GM21515 (cell line): ENCODE results near the gene FBXO5.

ENCODE experiments used
- ATAC-seq: cut with Tn5 transposase; IDR thresholded peaks from one replicate; pipeline ENCODE4 v1.9.1; 2021; ENCODE audit not compliant: unreplicated experiment

The FBXO5 gene

DNA sequence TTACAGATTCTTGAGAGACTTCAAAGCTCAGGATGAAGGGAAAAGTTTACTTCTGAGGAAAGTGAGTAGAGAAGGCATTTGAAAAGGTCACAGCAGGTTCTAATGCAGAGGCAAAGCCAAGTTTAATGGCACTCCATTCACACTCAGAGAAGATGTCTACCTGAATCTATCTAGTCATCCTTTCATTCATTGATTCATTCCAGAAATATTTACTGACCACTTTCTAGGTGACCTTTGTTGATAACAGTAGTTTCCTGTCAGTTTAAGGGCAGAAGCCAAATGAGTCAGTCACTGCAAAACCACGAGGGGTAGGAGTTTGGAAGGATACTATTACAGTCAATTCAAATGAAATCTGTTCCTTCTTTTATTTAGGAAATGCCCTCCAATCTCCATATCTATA is 30.8 kb downstream of the FBXO5 start:
- no peak for ATAC-seq

DNA sequence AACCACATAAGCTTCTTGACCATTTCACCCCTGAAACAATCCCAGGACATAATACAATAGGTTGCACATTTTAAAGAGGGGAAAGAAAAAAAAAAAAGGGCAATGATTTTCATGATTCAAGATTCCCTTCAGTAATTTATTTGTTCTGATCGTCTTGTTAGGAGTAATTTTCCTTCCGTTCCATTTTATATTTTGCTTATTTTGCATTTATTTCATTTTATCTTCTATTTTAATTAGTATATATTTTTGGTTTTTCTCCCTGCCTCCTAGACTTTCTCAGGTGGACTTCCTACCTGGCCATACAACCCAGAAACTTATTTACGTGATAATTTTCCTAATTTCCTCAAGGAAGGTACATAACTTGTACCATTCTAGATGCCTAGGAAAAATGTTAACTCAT is 32.6 kb downstream of the FBXO5 start:
- ATAC-seq, result no peak

DNA sequence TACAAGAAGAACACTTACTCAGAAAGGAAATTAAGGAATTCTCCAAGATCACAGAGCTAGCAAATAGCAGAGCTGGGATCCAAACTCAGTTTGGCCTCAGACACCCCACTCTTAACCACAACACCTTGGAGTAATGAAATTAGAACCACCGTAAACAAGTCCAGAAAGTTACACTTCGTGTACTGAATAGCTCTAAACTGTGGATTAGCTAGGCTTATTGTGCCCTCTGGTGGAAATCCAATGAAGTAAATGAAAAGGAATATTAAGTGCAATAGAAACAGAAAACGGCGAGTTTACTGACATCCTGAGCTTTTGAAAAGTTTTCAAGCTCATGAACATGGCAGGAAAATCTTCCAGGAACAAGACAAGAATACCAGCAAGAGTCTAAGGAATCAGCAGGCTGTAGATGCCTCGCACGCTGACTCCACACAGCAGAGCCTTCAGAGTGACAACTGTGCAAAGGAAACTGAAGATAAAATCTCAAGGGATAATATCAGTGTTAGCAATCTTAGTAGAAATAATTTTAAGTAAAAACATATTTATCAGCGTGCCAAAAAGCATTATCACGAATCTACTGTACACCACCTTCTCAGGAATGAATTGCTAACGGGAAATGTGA is 34.6 kb downstream of the FBXO5 start:
- peak; percentile 82 for ATAC-seq

DNA sequence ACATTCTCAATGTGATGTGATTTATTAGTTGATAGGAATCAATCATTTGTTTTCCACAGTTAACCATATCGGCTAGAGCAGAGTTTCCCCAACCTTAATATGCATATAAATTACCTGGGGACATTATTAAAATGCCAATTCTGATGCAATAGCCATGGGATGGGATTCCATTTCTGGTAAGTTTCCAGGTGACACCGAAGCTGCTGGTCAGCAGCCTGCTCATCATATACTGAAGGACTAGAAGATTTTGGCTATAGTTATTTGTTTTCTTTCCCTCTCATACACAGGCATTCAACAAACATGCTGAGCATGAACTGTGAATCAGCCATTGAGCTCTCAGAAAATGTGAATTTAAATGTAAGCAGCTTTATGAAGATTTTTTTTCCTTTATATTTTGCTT is 35.8 kb downstream of the FBXO5 start:
- no peak for ATAC-seq

DNA sequence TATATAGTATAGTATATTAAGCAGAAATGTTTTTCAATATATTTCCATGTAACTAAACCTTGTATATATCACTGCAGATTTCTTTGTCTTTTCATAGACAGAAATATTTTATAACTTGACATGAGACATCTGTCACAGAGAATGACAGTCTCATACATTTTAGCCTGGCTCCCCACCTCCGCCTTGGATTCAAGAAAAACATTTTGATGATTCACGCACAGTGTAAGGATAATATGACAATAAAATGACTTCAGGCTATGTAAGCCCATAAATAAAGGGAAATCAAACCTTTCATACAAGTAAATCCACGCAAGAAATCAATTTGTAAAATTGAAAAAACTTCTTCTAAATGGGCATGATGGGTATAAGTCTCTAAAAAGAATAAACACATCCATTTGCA is 36.4 kb downstream of the FBXO5 start:
- no peak for ATAC-seq

DNA sequence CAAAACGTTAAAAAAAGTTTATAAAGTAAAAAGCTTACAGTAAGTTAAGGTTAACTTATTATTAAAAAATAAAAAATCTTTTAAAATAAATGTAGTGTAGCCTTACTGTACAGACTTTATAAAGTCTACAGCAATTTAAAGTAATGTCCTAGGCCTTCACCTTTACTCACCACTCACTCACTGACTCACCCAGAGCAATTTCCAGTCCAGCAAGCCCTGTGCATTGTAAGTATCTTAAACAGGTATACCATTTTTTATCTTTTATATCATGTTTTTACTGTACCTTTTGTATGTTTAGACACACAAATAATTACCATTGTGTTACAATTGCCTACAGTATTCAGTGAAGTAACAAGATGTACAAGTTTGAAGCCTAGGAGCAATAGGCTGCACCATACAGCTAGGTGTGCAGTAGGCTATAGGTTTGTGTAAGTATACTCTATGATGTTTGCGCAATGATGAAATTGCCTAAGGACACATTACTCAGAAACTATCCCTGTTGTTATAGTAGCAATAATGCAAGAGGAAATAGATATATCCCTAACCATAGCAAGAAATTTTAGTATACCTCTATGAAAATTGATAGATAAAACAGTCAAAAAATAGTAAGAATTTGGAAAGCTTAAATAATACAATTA is 39.5 kb downstream of the FBXO5 start:
- ATAC-seq, result no peak

DNA sequence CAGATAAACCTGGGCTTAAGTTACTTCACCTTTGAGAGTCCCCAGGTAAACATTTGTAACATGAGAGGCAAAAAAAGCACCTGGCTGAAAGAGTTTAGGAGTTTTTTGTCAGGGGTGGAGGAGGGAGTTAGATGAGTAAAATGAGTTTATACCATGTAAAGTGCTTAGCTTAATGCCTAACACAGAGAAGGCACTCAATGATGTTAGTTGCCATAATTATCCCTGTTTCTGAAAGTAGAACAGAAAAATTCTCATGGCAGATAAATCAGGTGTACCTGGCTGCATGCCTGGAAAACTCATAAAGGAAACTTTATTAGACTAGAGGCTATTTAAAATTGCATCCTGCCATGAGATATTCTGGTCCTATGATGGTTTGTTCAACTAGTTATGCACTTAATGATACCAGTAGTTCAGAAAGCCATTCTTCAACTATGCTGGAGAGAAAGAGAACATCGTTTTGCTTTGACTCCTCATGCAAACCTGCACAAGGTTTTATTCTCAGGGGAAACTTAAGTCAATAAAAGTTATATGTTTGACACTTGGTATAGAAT is 40.4 kb downstream of the FBXO5 start:
- ATAC-seq, result no peak

DNA sequence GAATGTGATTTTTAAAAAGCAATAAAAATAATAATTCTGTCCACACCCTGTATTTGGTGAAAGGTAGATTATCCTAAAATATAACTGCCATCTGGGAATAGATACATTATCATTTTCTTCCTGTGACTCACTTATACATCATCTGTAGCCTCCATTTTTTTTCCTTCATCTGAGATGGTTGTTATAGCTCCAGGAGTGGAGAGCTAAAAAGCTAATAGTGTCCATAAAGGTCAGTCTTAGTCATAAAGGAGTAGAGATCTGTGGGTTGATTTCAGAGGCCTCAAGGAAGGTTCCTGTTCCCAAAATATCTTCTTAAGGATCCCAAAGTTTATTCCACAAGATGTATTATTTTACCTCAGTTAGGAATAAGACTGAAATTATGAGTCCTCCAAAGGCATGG is 41.1 kb downstream of the FBXO5 start:
- no peak for ATAC-seq

DNA sequence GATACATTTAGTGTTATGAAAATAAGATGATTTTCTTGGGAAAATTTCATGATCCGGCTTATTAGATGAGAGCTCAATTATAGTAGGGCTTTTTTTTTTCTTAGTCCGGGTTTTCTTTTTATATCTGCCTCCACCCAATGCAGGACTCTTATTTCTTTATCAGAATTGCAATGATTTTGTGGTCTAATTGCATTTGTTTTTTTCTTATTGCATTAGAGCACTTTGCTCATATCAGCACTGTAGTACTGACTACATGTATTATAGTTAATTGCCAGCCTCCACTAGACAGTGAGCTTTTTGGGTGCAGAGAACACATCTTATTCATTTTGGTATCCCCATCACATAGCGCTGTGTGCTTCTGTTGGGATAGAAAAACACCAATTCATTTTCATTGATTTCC is 50.0 kb downstream of the FBXO5 start:
- no peak for ATAC-seq

DNA sequence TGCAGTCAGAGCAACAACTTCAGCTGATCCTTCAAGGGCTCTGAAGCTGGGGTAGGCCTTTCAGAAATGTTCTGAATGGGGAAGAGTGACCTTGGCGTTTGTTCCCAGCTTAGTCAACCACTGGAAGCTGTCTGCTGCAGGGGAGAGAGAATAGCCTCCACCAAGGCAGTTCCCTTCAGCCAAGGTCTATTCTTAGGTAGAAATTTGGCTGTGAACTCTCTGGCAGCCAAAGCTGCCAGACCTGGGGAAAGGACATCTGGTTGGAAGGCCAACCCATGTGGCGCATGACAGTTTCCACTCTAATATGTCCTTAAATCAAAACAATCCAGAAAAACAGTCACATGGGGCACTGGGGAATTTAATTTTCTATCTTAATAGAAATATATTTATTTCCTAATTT is 60.1 kb downstream of the FBXO5 start:
- no peak for ATAC-seq
